AG04450 (cell line): Measurements from ENCODE around the gene HOXA11. TPM values are rescaled to one million over a fixed set of nuclear protein-coding genes. Genes with fewer than 3 reads are reported as not detected.

Experiments used
- CTCF ChIA-PET: fragments of 300-600, 350-600 bp; formaldehyde crosslinking; extraction: SDS; loops from one replicate; lab custom pipeline; 2022; ENCODE audit warnings: antibody characterized with exemption, inconsistent platforms; lab: Charles Lee
- POLR2A ChIA-PET: fragments of 350-600 bp; formaldehyde crosslinking; extraction: SDS; loops from one replicate; lab custom pipeline; 2021; ENCODE audit warnings: antibody characterized with exemption, inconsistent platforms; lab: Yijun Ruan, JAX
- DNase-seq: peaks from one replicate; pipeline ENCODE4 v3.0.0-alpha.2; 2011; ENCODE audit warnings: low read depth, low spot score
- H3K27ac ChIP-seq: one replicate; pipeline ENCODE4 v1.5.1; 2012; ENCODE audit warnings: low read depth, low read length, control low read depth
- H3K27me3 ChIP-seq: one replicate; pipeline ENCODE4 v1.6.0; 2012; ENCODE audit warnings: low read length; ENCODE audit not compliant: control insufficient read depth, insufficient read depth
- H3K4me3 ChIP-seq: 2 replicates; pipeline ENCODE4 v1.5.1; 2011; ENCODE audit warnings: mild to moderate bottlenecking, low read depth, low read length, control low read depth
- H3K9me3 ChIP-seq: 2 replicates; pipeline ENCODE4 v1.5.1; 2012; ENCODE audit warnings: low read length; ENCODE audit not compliant: control insufficient read depth, insufficient read depth
- CTCF ChIP-seq: IDR thresholded peaks from 2 replicates; pipeline ENCODE4 v1.5.1; 2011; ENCODE audit warnings: low read depth, low read length, control low read depth, inconsistent platforms
- polyA plus RNA-seq: library from polyadenylated mRNA; depleted of rRNA; stranded (reverse); fragments of >200 nt; gene quantifications from 2 replicates; pipeline ENCODE4 v1.2.3, GENCODE V29; 2011

The HOXA11 gene
- polyA plus RNA-seq, 1 experiment, result 0.04 TPM

- no peak for TF ChIP-seq CTCF
- ChIA-PET POLR2A (interaction anchor here (0.6 to 2.1 kb wide), 6 partner anchors 31 to 951 kb away, joined by 3 to 5 read pairs (median 3); partner anchors contain the start of genes CBX3 and HNRNPA2B1), CTCF (interaction anchor here (0.8 to 5.6 kb wide), 13 partner anchors 10 to 953 kb away, joined by 3 to 24 read pairs (median 4); no protein-coding TSS in a partner anchor)
- Histone ChIP-seq H3K4me3 (peak overlapping the region; percentile 73), H3K9me3 (peaks cover 2% of the 10 kb centered on the region; the same call in 1 of the 2 replicates), H3K27ac (peak overlapping the region; percentile 69), H3K27me3 (peaks cover 6% of the 10 kb centered on the region)
- no peak for DNase-seq
Measured at GRCh38 chr7:27151341-27151930, 33.6 kb downstream of the HOXA11 start.

- TF ChIP-seq CTCF, result peak; percentile 79
- no peak for DNase-seq
- CTCF ChIA-PET, result interaction anchor here (0.5 to 5.6 kb wide), 20 partner anchors 8 to 1289 kb away, joined by 3 to 24 read pairs (median 4); no protein-coding TSS in a partner anchor
- POLR2A ChIA-PET, result interaction anchor here (0.6 to 2.1 kb wide), 8 partner anchors 10 to 951 kb away, joined by 3 to 5 read pairs (median 3); partner anchors contain the start of genes CBX3 and HNRNPA2B1
- H3K27me3 ChIP-seq, result peaks cover 3% of the 10 kb centered on the region
- H3K4me3 ChIP-seq, result peak overlapping the region; percentile 73
- H3K9me3 ChIP-seq, result peaks cover 2% of the 10 kb centered on the region; the same call in 1 of the 2 replicates
- H3K27ac ChIP-seq, result peak overlapping the region; percentile 69
Measured at GRCh38 chr7:27150568-27151340, 34.3 kb downstream of the HOXA11 start.

GRCh38 chr7:27149842-27150567 lies 35.0 kb downstream of the HOXA11 start:
- no peak for TF ChIP-seq CTCF
- H3K4me3 ChIP-seq, result peak overlapping the region; percentile 73
- POLR2A ChIA-PET, result interaction anchor here (0.6 to 2.1 kb wide), 4 partner anchors 9 to 950 kb away, joined by 3 to 5 read pairs (median 4); partner anchors contain the start of gene HNRNPA2B1

GRCh38 chr7:27148756-27149641 lies 36.0 kb downstream of the HOXA11 start:
- peaks cover 2% of the 10 kb centered on the region; the same call in 1 of the 2 replicates for H3K9me3 ChIP-seq
- POLR2A ChIA-PET, result interaction anchor here (0.6 to 1.0 kb wide), 2 partner anchors 10 to 14 kb away, joined by 3 read pairs; no protein-coding TSS in a partner anchor
- peak overlapping the region; percentile 90 for H3K27ac ChIP-seq
- no peak for TF ChIP-seq CTCF
- H3K27me3 ChIP-seq, result no peaks in the 10 kb centered on the region
- H3K4me3 ChIP-seq, result peak overlapping the region; percentile 73
- CTCF ChIA-PET, result interaction anchor here (0.6 to 5.6 kb wide), 13 partner anchors 8 to 1921 kb away, joined by 3 to 24 read pairs (median 6); partner anchors contain the start of genes HOXA7 and NPVF
- no peak for DNase-seq

More at GRCh38 chr7:27149842-27150567, 35.0 kb downstream of the HOXA11 start:
- no peak for DNase-seq
- Histone ChIP-seq H3K9me3 (peaks cover 2% of the 10 kb centered on the region; the same call in 1 of the 2 replicates), H3K27ac (peak overlapping the region; percentile 52), H3K27me3 (peaks cover 3% of the 10 kb centered on the region)
- CTCF ChIA-PET, result interaction anchor here (0.5 to 5.6 kb wide), 20 partner anchors 9 to 1288 kb away, joined by 3 to 24 read pairs (median 5); no protein-coding TSS in a partner anchor
